Activated CD4-positive, alpha-beta T cell treated with anti-CD3 and anti-CD28 coated beads for 24 hours (primary cell): Measurements from ENCODE around the gene RTN1.
"Not testable (repeated sequence)": the region's sequence is repeated elsewhere in the genome, so short reads cannot be mapped to it uniquely, and the experiment has no call there.

Experiments
- DNase-seq, 2 donors: peaks; one replicate each; pipeline ENCODE4 v3.0.0-alpha.2; 2020; ENCODE audit warnings: low read depth in 2 of 2

The RTN1 gene

GRCh38 chr14:59705245-59705644 lies 165.3 kb downstream of the RTN1 start:
- no peak for DNase-seq

- DNase-seq, result no peak
Observed at GRCh38 chr14:59704054-59704645, 166.4 kb downstream of the RTN1 start.

GRCh38 chr14:59699442-59699841 lies 171.1 kb downstream of the RTN1 start:
- DNase-seq, result no peak

GRCh38 chr14:59698793-59699192 lies 171.8 kb downstream of the RTN1 start:
- no peak for DNase-seq

- DNase-seq, result no peak
Observed at GRCh38 chr14:59695198-59695597, 175.4 kb downstream of the RTN1 start.

- no peak for DNase-seq
Observed at GRCh38 chr14:59691266-59691665, 179.3 kb downstream of the RTN1 start.

- no peak for DNase-seq
Observed at GRCh38 chr14:59690426-59690825, 180.2 kb downstream of the RTN1 start.

GRCh38 chr14:59688224-59689170 lies 182.1 kb downstream of the RTN1 start:
- DNase-seq, result peak in 1 of 2 donors; percentile 1

GRCh38 chr14:59687663-59688062 lies 182.9 kb downstream of the RTN1 start:
- no peak for DNase-seq

- no peak for DNase-seq
Observed at GRCh38 chr14:59679872-59680271, 190.7 kb downstream of the RTN1 start.

- no peak for DNase-seq
Observed at GRCh38 chr14:59678352-59678751, 192.2 kb downstream of the RTN1 start.

- DNase-seq, result no peak
Observed at GRCh38 chr14:59677771-59678231, 192.8 kb downstream of the RTN1 start.

GRCh38 chr14:59675394-59675793 lies 195.2 kb downstream of the RTN1 start:
- DNase-seq, result no peak

GRCh38 chr14:59664741-59665140 lies 205.8 kb downstream of the RTN1 start:
- no peak for DNase-seq

GRCh38 chr14:59657769-59658168 lies 212.8 kb downstream of the RTN1 start:
- no peak for DNase-seq

- no peak for DNase-seq
Observed at GRCh38 chr14:59656473-59656872, 214.1 kb downstream of the RTN1 start.

GRCh38 chr14:59654131-59654530 lies 216.4 kb downstream of the RTN1 start:
- not testable (repeated sequence) for DNase-seq

GRCh38 chr14:59646832-59647231 lies 223.7 kb downstream of the RTN1 start:
- DNase-seq, result not testable (repeated sequence)

GRCh38 chr14:59638885-59639284 lies 231.7 kb downstream of the RTN1 start:
- DNase-seq, result no peak

- DNase-seq, result no peak
Observed at GRCh38 chr14:59634617-59635016, 236.0 kb downstream of the RTN1 start.

GRCh38 chr14:59633486-59633885 lies 237.1 kb downstream of the RTN1 start:
- DNase-seq, result no peak

GRCh38 chr14:59632381-59632780 lies 238.2 kb downstream of the RTN1 start:
- peak in 1 of 2 donors; percentile 8 for DNase-seq

GRCh38 chr14:59631237-59631636 lies 239.3 kb downstream of the RTN1 start:
- no peak for DNase-seq
